ENCODE results near the gene TSHZ2.

Gene TSHZ2

GRCh38 chr20:53009979-53010735 is 38.0 kb downstream of the TSHZ2 start:
- Histone ChIP-seq H3K27me3 (ENCODE audit: control insufficient read depth in 2 of 2, insufficient read depth in 2 of 2, low read length in 2 of 2) (no peaks in the 10 kb centered on the region), H3K27ac (ENCODE audit: low read depth in 2 of 2, low read length in 2 of 2) (no peak overlapping the region), H3K9ac (ENCODE audit: low read depth in 1 of 2, low read length in 2 of 2) (no peak overlapping the region), H3K4me1 (ENCODE audit: control insufficient read depth in 2 of 2, insufficient read depth in 2 of 2, low read length in 2 of 2) (no peaks in the 10 kb centered on the region), H3K36me3 (ENCODE audit: control insufficient read depth in 2 of 2, insufficient read depth in 2 of 2, low read length in 2 of 2) (no peaks in the 10 kb centered on the region), H3K9me3 (ENCODE audit: control insufficient read depth in 2 of 2, low read length in 2 of 2) (no peaks in the 10 kb centered on the region), H3K4me3 (ENCODE audit: low read length in 2 of 2) (no peak overlapping the region)

- Histone ChIP-seq H3K4me3 (ENCODE audit: low read length in 2 of 2) (no peak overlapping the region), H3K36me3 (ENCODE audit: control insufficient read depth in 2 of 2, insufficient read depth in 2 of 2, low read length in 2 of 2) (no peaks in the 10 kb centered on the region), H3K9ac (ENCODE audit: low read depth in 1 of 2, low read length in 2 of 2) (no peak overlapping the region), H3K27ac (ENCODE audit: low read depth in 2 of 2, low read length in 2 of 2) (no peak overlapping the region), H3K4me1 (ENCODE audit: control insufficient read depth in 2 of 2, insufficient read depth in 2 of 2, low read length in 2 of 2) (no peaks in the 10 kb centered on the region), H3K9me3 (ENCODE audit: control insufficient read depth in 2 of 2, low read length in 2 of 2) (no peaks in the 10 kb centered on the region), H3K27me3 (ENCODE audit: control insufficient read depth in 2 of 2, insufficient read depth in 2 of 2, low read length in 2 of 2) (no peaks in the 10 kb centered on the region)
These were observed 39.5 kb downstream of the TSHZ2 start for GRCh38 chr20:53011640-53012039.

- Histone ChIP-seq H3K27me3 (ENCODE audit: control insufficient read depth in 2 of 2, insufficient read depth in 2 of 2, low read length in 2 of 2) (no peaks in the 10 kb centered on the region), H3K9ac (ENCODE audit: low read depth in 1 of 2, low read length in 2 of 2) (no peak overlapping the region), H3K27ac (ENCODE audit: low read depth in 2 of 2, low read length in 2 of 2) (no peak overlapping the region), H3K4me1 (ENCODE audit: control insufficient read depth in 2 of 2, insufficient read depth in 2 of 2, low read length in 2 of 2) (no peaks in the 10 kb centered on the region), H3K36me3 (ENCODE audit: control insufficient read depth in 2 of 2, insufficient read depth in 2 of 2, low read length in 2 of 2) (no peaks in the 10 kb centered on the region), H3K9me3 (ENCODE audit: control insufficient read depth in 2 of 2, low read length in 2 of 2) (no peaks in the 10 kb centered on the region), H3K4me3 (ENCODE audit: low read length in 2 of 2) (no peak overlapping the region)
These were observed 41.0 kb downstream of the TSHZ2 start for GRCh38 chr20:53013183-53013582.

- Histone ChIP-seq H3K36me3 (ENCODE audit: control insufficient read depth in 2 of 2, insufficient read depth in 2 of 2, low read length in 2 of 2) (no peaks in the 10 kb centered on the region), H3K27me3 (ENCODE audit: control insufficient read depth in 2 of 2, insufficient read depth in 2 of 2, low read length in 2 of 2) (no peaks in the 10 kb centered on the region), H3K4me1 (ENCODE audit: control insufficient read depth in 2 of 2, insufficient read depth in 2 of 2, low read length in 2 of 2) (no peaks in the 10 kb centered on the region), H3K27ac (ENCODE audit: low read depth in 2 of 2, low read length in 2 of 2) (no peak overlapping the region), H3K9ac (ENCODE audit: low read depth in 1 of 2, low read length in 2 of 2) (no peak overlapping the region), H3K4me3 (ENCODE audit: low read length in 2 of 2) (no peak overlapping the region), H3K9me3 (ENCODE audit: control insufficient read depth in 2 of 2, low read length in 2 of 2) (no peaks in the 10 kb centered on the region)
These were observed 41.7 kb downstream of the TSHZ2 start for GRCh38 chr20:53013847-53014246.

- no peaks in the 10 kb centered on the region for H3K9me3 ChIP-seq (ENCODE audit: control insufficient read depth in 2 of 2, low read length in 2 of 2)
- no peaks in the 10 kb centered on the region for H3K27me3 ChIP-seq (ENCODE audit: control insufficient read depth in 2 of 2, insufficient read depth in 2 of 2, low read length in 2 of 2)
- no peak overlapping the region for H3K27ac ChIP-seq (ENCODE audit: low read depth in 2 of 2, low read length in 2 of 2)
- no peaks in the 10 kb centered on the region for H3K36me3 ChIP-seq (ENCODE audit: control insufficient read depth in 2 of 2, insufficient read depth in 2 of 2, low read length in 2 of 2)
- H3K9ac ChIP-seq (ENCODE audit: low read depth in 1 of 2, low read length in 2 of 2) = no peak overlapping the region
- no peaks in the 10 kb centered on the region for H3K4me1 ChIP-seq (ENCODE audit: control insufficient read depth in 2 of 2, insufficient read depth in 2 of 2, low read length in 2 of 2)
- H3K4me3 ChIP-seq (ENCODE audit: low read length in 2 of 2) = no peak overlapping the region
These were observed 43.9 kb downstream of the TSHZ2 start for GRCh38 chr20:53016071-53016470.

GRCh38 chr20:53016534-53017042 is 44.4 kb downstream of the TSHZ2 start:
- no peaks in the 10 kb centered on the region for H3K9me3 ChIP-seq (ENCODE audit: control insufficient read depth in 2 of 2, low read length in 2 of 2)
- H3K9ac ChIP-seq (ENCODE audit: low read depth in 1 of 2, low read length in 2 of 2) = no peak overlapping the region
- H3K27me3 ChIP-seq (ENCODE audit: control insufficient read depth in 2 of 2, insufficient read depth in 2 of 2, low read length in 2 of 2) = no peaks in the 10 kb centered on the region
- no peaks in the 10 kb centered on the region for H3K36me3 ChIP-seq (ENCODE audit: control insufficient read depth in 2 of 2, insufficient read depth in 2 of 2, low read length in 2 of 2)
- H3K4me3 ChIP-seq (ENCODE audit: low read length in 2 of 2) = no peak overlapping the region
- H3K27ac ChIP-seq (ENCODE audit: low read depth in 2 of 2, low read length in 2 of 2) = no peak overlapping the region
- H3K4me1 ChIP-seq (ENCODE audit: control insufficient read depth in 2 of 2, insufficient read depth in 2 of 2, low read length in 2 of 2) = no peaks in the 10 kb centered on the region

- no peak overlapping the region for H3K27ac ChIP-seq (ENCODE audit: low read depth in 2 of 2, low read length in 2 of 2)
- no peaks in the 10 kb centered on the region for H3K9me3 ChIP-seq (ENCODE audit: control insufficient read depth in 2 of 2, low read length in 2 of 2)
- no peaks in the 10 kb centered on the region for H3K36me3 ChIP-seq (ENCODE audit: control insufficient read depth in 2 of 2, insufficient read depth in 2 of 2, low read length in 2 of 2)
- no peak overlapping the region for H3K4me3 ChIP-seq (ENCODE audit: low read length in 2 of 2)
- H3K9ac ChIP-seq (ENCODE audit: low read depth in 1 of 2, low read length in 2 of 2) = no peak overlapping the region
- H3K4me1 ChIP-seq (ENCODE audit: control insufficient read depth in 2 of 2, insufficient read depth in 2 of 2, low read length in 2 of 2) = no peaks in the 10 kb centered on the region
- no peaks in the 10 kb centered on the region for H3K27me3 ChIP-seq (ENCODE audit: control insufficient read depth in 2 of 2, insufficient read depth in 2 of 2, low read length in 2 of 2)
These were observed 45.0 kb downstream of the TSHZ2 start for GRCh38 chr20:53017206-53017605.

- Histone ChIP-seq H3K27me3 (ENCODE audit: control insufficient read depth in 2 of 2, insufficient read depth in 2 of 2, low read length in 2 of 2) (no peaks in the 10 kb centered on the region), H3K4me1 (ENCODE audit: control insufficient read depth in 2 of 2, insufficient read depth in 2 of 2, low read length in 2 of 2) (no peaks in the 10 kb centered on the region), H3K9ac (ENCODE audit: low read depth in 1 of 2, low read length in 2 of 2) (no peak overlapping the region), H3K27ac (ENCODE audit: low read depth in 2 of 2, low read length in 2 of 2) (no peak overlapping the region), H3K9me3 (ENCODE audit: control insufficient read depth in 2 of 2, low read length in 2 of 2) (no peaks in the 10 kb centered on the region), H3K36me3 (ENCODE audit: control insufficient read depth in 2 of 2, insufficient read depth in 2 of 2, low read length in 2 of 2) (no peaks in the 10 kb centered on the region), H3K4me3 (ENCODE audit: low read length in 2 of 2) (no peak overlapping the region)
These were observed 47.3 kb downstream of the TSHZ2 start for GRCh38 chr20:53019464-53019863.

- H3K4me1 ChIP-seq (ENCODE audit: control insufficient read depth in 2 of 2, insufficient read depth in 2 of 2, low read length in 2 of 2) = no peaks in the 10 kb centered on the region
- no peaks in the 10 kb centered on the region for H3K36me3 ChIP-seq (ENCODE audit: control insufficient read depth in 2 of 2, insufficient read depth in 2 of 2, low read length in 2 of 2)
- no peak overlapping the region for H3K27ac ChIP-seq (ENCODE audit: low read depth in 2 of 2, low read length in 2 of 2)
- H3K9me3 ChIP-seq (ENCODE audit: control insufficient read depth in 2 of 2, low read length in 2 of 2) = no peaks in the 10 kb centered on the region
- no peak overlapping the region for H3K9ac ChIP-seq (ENCODE audit: low read depth in 1 of 2, low read length in 2 of 2)
- H3K4me3 ChIP-seq (ENCODE audit: low read length in 2 of 2) = no peak overlapping the region
- no peaks in the 10 kb centered on the region for H3K27me3 ChIP-seq (ENCODE audit: control insufficient read depth in 2 of 2, insufficient read depth in 2 of 2, low read length in 2 of 2)
These were observed 48.2 kb downstream of the TSHZ2 start for GRCh38 chr20:53020376-53020775.

- Histone ChIP-seq H3K27ac (ENCODE audit: low read depth in 2 of 2, low read length in 2 of 2) (no peak overlapping the region), H3K4me3 (ENCODE audit: low read length in 2 of 2) (no peak overlapping the region), H3K4me1 (ENCODE audit: control insufficient read depth in 2 of 2, insufficient read depth in 2 of 2, low read length in 2 of 2) (no peaks in the 10 kb centered on the region)
These were observed 48.7 kb downstream of the TSHZ2 start for GRCh38 chr20:53020834-53021233.

More at GRCh38 chr20:53020834-53021233, 48.7 kb downstream of the TSHZ2 start:
- Histone ChIP-seq H3K27me3 (ENCODE audit: control insufficient read depth in 2 of 2, insufficient read depth in 2 of 2, low read length in 2 of 2) (no peaks in the 10 kb centered on the region), H3K9ac (ENCODE audit: low read depth in 1 of 2, low read length in 2 of 2) (no peak overlapping the region), H3K36me3 (ENCODE audit: control insufficient read depth in 2 of 2, insufficient read depth in 2 of 2, low read length in 2 of 2) (no peaks in the 10 kb centered on the region), H3K9me3 (ENCODE audit: control insufficient read depth in 2 of 2, low read length in 2 of 2) (no peaks in the 10 kb centered on the region)

All from mucosa of rectum (tissue), 2 donors.